Measurements from ENCODE around the gene PLA2G12B.

PLA2G12B gene

GRCh38 chr10:72981028-72981881 lies 26.6 kb upstream of the PLA2G12B start:
- Histone ChIP-seq H3K36me3 (peaks cover 0 to 11% (median 0%) of the 10 kb centered on the region in 11 experiments; a peak in 1 of 22 replicates), H3K4me1 (no peaks in the 10 kb centered on the region), H3K27me3 (no peaks in the 10 kb centered on the region), H3K4me3 (no peak overlapping the region), H3K9me3 (replicated peaks in 1 of 11) (peaks cover 52 to 62% (median 58%) of the 10 kb centered on the region in 11 experiments), H3K27ac (no peak overlapping the region), H3K4me2 (no peak overlapping the region), H4K20me1 (no peaks in the 10 kb centered on the region), H3K9ac (no peak overlapping the region)
- TF ChIP-seq Cebpa-rat (IDR thresholded peaks at IDR 0.05), result no peak

GRCh38 chr10:72980348-72980747 lies 25.7 kb upstream of the PLA2G12B start:
- no peak for TF ChIP-seq Cebpa-rat (IDR thresholded peaks at IDR 0.05)
- peaks cover 0 to 11% (median 0%) of the 10 kb centered on the region in 11 experiments; a peak in 1 of 22 replicates for H3K36me3 ChIP-seq
- H3K27me3 ChIP-seq, result no peaks in the 10 kb centered on the region
- H4K20me1 ChIP-seq, result no peaks in the 10 kb centered on the region
- H3K4me1 ChIP-seq, result no peaks in the 10 kb centered on the region
- H3K4me2 ChIP-seq, result no peak overlapping the region
- H3K9ac ChIP-seq, result no peak overlapping the region
- peaks cover 61 to 72% (median 67%) of the 10 kb centered on the region in 11 experiments for H3K9me3 ChIP-seq (replicated peaks in 1 of 11)
- H3K27ac ChIP-seq, result no peak overlapping the region
- no peak overlapping the region for H3K4me3 ChIP-seq

- H3K4me1 ChIP-seq, result no peaks in the 10 kb centered on the region
- H3K9me3 ChIP-seq (replicated peaks in 1 of 11), result peaks cover 65 to 78% (median 73%) of the 10 kb centered on the region in 11 experiments
- H3K4me3 ChIP-seq, result no peak overlapping the region; a peak in 1 of 20 replicates
- H3K27me3 ChIP-seq, result no peaks in the 10 kb centered on the region
- no peak for TF ChIP-seq Cebpa-rat (IDR thresholded peaks at IDR 0.05)
- H3K27ac ChIP-seq, result no peak overlapping the region
- H3K36me3 ChIP-seq, result peaks cover 0 to 11% (median 0%) of the 10 kb centered on the region in 11 experiments; a peak in 1 of 22 replicates
- H3K4me2 ChIP-seq, result no peak overlapping the region
- H4K20me1 ChIP-seq, result no peaks in the 10 kb centered on the region
- no peak overlapping the region for H3K9ac ChIP-seq
These were observed 25.1 kb upstream of the PLA2G12B start for GRCh38 chr10:72979709-72980108.

- Histone ChIP-seq H3K36me3 (peaks cover 0 to 11% (median 0%) of the 10 kb centered on the region in 11 experiments; a peak in 1 of 22 replicates), H3K9me3 (replicated peaks in 1 of 11) (peaks cover 63 to 77% (median 72%) of the 10 kb centered on the region in 11 experiments), H3K4me3 (no peak overlapping the region), H4K20me1 (no peaks in the 10 kb centered on the region), H3K9ac (no peak overlapping the region), H3K27me3 (no peaks in the 10 kb centered on the region), H3K4me1 (no peaks in the 10 kb centered on the region), H3K4me2 (no peak overlapping the region), H3K27ac (no peak overlapping the region)
- no peak for TF ChIP-seq Cebpa-rat (IDR thresholded peaks at IDR 0.05)
These were observed 22.3 kb upstream of the PLA2G12B start for GRCh38 chr10:72976886-72977285.

GRCh38 chr10:72956001-72956400 lies 1.4 kb upstream of the PLA2G12B start:
- H3K4me3 ChIP-seq, result no peak overlapping the region
- no peaks in the 10 kb centered on the region for H3K4me1 ChIP-seq
- no peak overlapping the region for H3K27ac ChIP-seq
- no peak for TF ChIP-seq Cebpa-rat (IDR thresholded peaks at IDR 0.05)
- H4K20me1 ChIP-seq, result no peaks in the 10 kb centered on the region; a peak in 1 of 22 replicates
- H3K36me3 ChIP-seq, result no peaks in the 10 kb centered on the region
- H3K27me3 ChIP-seq, result no peaks in the 10 kb centered on the region
- no peaks in the 10 kb centered on the region for H3K9me3 ChIP-seq (replicated peaks in 1 of 11)
- no peak overlapping the region for H3K4me2 ChIP-seq
- no peak overlapping the region for H3K9ac ChIP-seq

GRCh38 chr10:72954230-72954595 lies 393 bp downstream of the PLA2G12B start:
- no peak for TF ChIP-seq Cebpa-rat (IDR thresholded peaks at IDR 0.05)
- no peak overlapping the region for H3K4me2 ChIP-seq

GRCh38 chr10:72953687-72954086 lies 919 bp downstream of the PLA2G12B start:
- Histone ChIP-seq H3K36me3 (no peaks in the 10 kb centered on the region), H3K9ac (no peak overlapping the region), H3K27me3 (no peaks in the 10 kb centered on the region), H3K4me2 (no peak overlapping the region), H4K20me1 (no peaks in the 10 kb centered on the region; a peak in 1 of 22 replicates), H3K4me3 (no peak overlapping the region), H3K4me1 (no peaks in the 10 kb centered on the region), H3K9me3 (replicated peaks in 1 of 11) (no peaks in the 10 kb centered on the region), H3K27ac (no peak overlapping the region)
- TF ChIP-seq Cebpa-rat (IDR thresholded peaks at IDR 0.05), result no peak

More at GRCh38 chr10:72954230-72954595, 393 bp downstream of the PLA2G12B start:
- no peaks in the 10 kb centered on the region; a peak in 1 of 22 replicates for H4K20me1 ChIP-seq
- no peak overlapping the region for H3K9ac ChIP-seq
- H3K4me1 ChIP-seq, result no peaks in the 10 kb centered on the region
- H3K27ac ChIP-seq, result no peak overlapping the region
- H3K4me3 ChIP-seq, result no peak overlapping the region
- no peaks in the 10 kb centered on the region for H3K9me3 ChIP-seq (replicated peaks in 1 of 11)
- H3K27me3 ChIP-seq, result no peaks in the 10 kb centered on the region
- no peaks in the 10 kb centered on the region for H3K36me3 ChIP-seq

GRCh38 chr10:72952642-72953158 lies 1.9 kb downstream of the PLA2G12B start:
- no peaks in the 10 kb centered on the region for H3K9me3 ChIP-seq (replicated peaks in 1 of 11)
- no peak for TF ChIP-seq Cebpa-rat (IDR thresholded peaks at IDR 0.05)
- H3K27me3 ChIP-seq, result no peaks in the 10 kb centered on the region
- no peaks in the 10 kb centered on the region for H3K36me3 ChIP-seq
- H3K4me2 ChIP-seq, result no peak overlapping the region
- no peak overlapping the region for H3K4me3 ChIP-seq
- no peaks in the 10 kb centered on the region for H3K4me1 ChIP-seq
- H3K9ac ChIP-seq, result no peak overlapping the region
- H3K27ac ChIP-seq, result no peak overlapping the region
- H4K20me1 ChIP-seq, result no peaks in the 10 kb centered on the region; a peak in 1 of 22 replicates

GRCh38 chr10:72952189-72952588 lies 2.4 kb downstream of the PLA2G12B start:
- H3K27me3 ChIP-seq, result no peaks in the 10 kb centered on the region
- H3K9ac ChIP-seq, result no peak overlapping the region
- H4K20me1 ChIP-seq, result no peaks in the 10 kb centered on the region; a peak in 1 of 22 replicates
- no peaks in the 10 kb centered on the region for H3K9me3 ChIP-seq (replicated peaks in 1 of 11)
- no peak overlapping the region for H3K27ac ChIP-seq
- no peak overlapping the region for H3K4me3 ChIP-seq
- no peak overlapping the region for H3K4me2 ChIP-seq
- TF ChIP-seq Cebpa-rat (IDR thresholded peaks at IDR 0.05), result no peak
- no peaks in the 10 kb centered on the region for H3K36me3 ChIP-seq
- H3K4me1 ChIP-seq, result no peaks in the 10 kb centered on the region

All from BLaER1 treated with 17β-estradiol and CSF1 and Interleukin-3, amounts not matched to agents 10 nM and 100 nM (cell line).